Ectodermal cell (in vitro differentiated cells): ENCODE measurements around the gene L3MBTL4.
"Not testable (repeated sequence)": the region's sequence is repeated elsewhere in the genome, so short reads cannot be mapped to it uniquely, and the experiment has no call there.

ENCODE experiments used
- H3K27ac ChIP-seq: 2 replicates; pipeline ENCODE4 v1.7.0; 2013; ENCODE audit warnings: mild to moderate bottlenecking, low read depth, low read length; ENCODE audit not compliant: insufficient read depth, poor library complexity, severe bottlenecking
- H3K27me3 ChIP-seq: 2 replicates; pipeline ENCODE4 v1.7.0; 2013; ENCODE audit warnings: mild to moderate bottlenecking, low read length; ENCODE audit not compliant: insufficient read depth, control insufficient read depth, poor library complexity, severe bottlenecking
- H3K36me3 ChIP-seq: one replicate; pipeline ENCODE4 v1.7.0; 2013; ENCODE audit warnings: low read length; ENCODE audit not compliant: control insufficient read depth, insufficient read depth
- H3K4me1 ChIP-seq: one replicate; pipeline ENCODE4 v1.7.0; 2013; ENCODE audit warnings: low read length; ENCODE audit not compliant: control insufficient read depth, insufficient read depth
- H3K4me3 ChIP-seq: 2 replicates; pipeline ENCODE4 v1.7.0; 2013; ENCODE audit warnings: low read depth, low read length, control low read depth; ENCODE audit not compliant: insufficient read depth
- H3K9me3 ChIP-seq: 2 replicates; pipeline ENCODE4 v1.7.0; 2013; ENCODE audit warnings: mild to moderate bottlenecking, low read length, moderate library complexity; ENCODE audit not compliant: control insufficient read depth
- WGBS, 2 experiments: methylation state at CpG; one replicate each; pipeline ENCODE4 v1.1.7; 2013; ENCODE audit warnings: missing lambda C conversion rate in 2 of 2; 5-methylcytosine and 5-hydroxymethylcytosine counted together

The L3MBTL4 gene

DNA sequence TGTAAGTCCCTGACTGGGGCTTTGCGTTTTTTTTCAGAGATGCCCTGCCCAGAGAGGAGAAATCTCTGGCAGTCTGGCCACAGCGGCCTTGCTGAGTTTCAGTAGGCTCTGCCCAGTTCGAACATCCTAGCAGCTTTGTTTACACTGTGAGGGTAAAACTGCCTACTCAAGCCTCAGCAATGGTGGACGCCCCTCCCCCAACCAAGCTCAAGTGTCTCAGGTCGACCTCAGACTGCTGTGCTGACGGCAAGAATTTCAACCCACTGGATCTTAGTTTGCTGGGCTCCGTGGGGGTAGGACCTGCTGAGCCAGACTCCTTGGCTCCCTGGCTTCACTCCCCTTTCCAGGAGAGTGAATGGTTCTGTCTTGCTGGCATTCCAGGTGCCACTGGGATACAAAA lies 31.7 kb downstream of the L3MBTL4 start:
- WGBS, 2 experiments, result 35 to 39% methylated on average over 7 of the region's 7 CpGs
- Histone ChIP-seq H3K4me3 (no peak overlapping the region), H3K36me3 (no peaks in the 10 kb centered on the region), H3K27me3 (no peaks in the 10 kb centered on the region), H3K27ac (no peak overlapping the region), H3K4me1 (no peaks in the 10 kb centered on the region), H3K9me3 (no peaks in the 10 kb centered on the region)

DNA sequence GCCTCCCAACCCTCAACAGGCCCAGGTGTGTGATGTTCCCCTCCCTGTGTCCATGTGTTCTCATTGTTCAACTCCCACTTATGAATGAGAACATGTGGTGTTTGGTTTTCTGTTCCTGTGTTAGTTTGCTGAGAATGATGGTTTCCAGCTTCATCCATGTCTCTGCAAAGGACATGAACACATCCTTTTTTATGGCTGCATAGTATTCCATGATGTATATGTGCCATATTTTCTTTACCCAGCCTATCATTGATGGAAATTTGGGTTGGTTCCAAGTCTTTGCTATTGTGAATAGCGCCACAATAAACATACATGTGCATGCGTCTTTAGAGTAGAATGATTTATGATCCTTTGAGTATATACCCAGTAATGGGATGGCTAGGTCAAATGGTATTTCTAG lies 37.2 kb downstream of the L3MBTL4 start:
- H3K27me3 ChIP-seq, H3K27ac ChIP-seq, H3K36me3 ChIP-seq, H3K4me1 ChIP-seq, H3K9me3 ChIP-seq, H3K4me3 ChIP-seq: not testable (repeated sequence)
- WGBS, 2 experiments, result 91 to 100% methylated on average over 2 of the region's 2 CpGs

DNA sequence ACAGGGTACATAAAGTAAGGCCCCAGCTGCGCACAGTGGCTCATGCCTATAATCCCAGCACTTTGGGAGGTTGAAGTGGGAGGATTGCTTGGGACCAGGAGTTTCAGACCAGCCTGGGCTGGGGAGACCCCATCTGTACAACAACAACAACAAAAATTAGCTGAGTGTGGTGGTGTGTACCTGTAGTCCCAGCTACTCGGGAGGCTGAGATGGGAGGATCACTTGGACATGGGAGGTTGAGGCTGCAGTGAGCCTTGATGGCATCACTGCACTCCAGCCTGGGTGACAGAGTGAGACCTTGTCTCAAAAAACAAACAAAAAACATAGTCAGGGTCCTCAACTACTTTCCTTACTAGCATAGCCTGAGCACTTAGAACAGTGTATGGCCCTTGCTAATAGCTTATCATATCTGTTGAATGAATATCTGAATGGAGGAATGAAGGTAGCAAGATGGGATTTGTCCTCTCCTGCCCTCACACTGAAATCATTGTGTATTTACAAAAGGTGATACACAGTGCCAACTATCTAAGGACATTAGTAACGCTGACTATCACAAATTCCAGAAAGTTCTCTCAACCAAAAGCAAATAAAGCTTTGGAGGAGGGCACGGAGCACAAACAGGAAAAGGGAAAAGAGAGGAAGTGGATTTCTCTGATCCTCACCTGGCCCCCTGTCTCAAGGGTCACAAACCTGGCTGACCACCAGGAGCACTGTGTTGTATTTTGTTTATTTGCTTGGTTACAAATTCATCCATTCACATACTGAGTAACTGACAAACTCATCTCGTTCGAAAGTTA lies 38.1 kb downstream of the L3MBTL4 start:
- Histone ChIP-seq H3K4me3 (no peak overlapping the region), H3K9me3 (no peaks in the 10 kb centered on the region)
- 92 to 95% methylated on average over 4 to 5 of the region's 6 CpGs for WGBS, 2 experiments

DNA sequence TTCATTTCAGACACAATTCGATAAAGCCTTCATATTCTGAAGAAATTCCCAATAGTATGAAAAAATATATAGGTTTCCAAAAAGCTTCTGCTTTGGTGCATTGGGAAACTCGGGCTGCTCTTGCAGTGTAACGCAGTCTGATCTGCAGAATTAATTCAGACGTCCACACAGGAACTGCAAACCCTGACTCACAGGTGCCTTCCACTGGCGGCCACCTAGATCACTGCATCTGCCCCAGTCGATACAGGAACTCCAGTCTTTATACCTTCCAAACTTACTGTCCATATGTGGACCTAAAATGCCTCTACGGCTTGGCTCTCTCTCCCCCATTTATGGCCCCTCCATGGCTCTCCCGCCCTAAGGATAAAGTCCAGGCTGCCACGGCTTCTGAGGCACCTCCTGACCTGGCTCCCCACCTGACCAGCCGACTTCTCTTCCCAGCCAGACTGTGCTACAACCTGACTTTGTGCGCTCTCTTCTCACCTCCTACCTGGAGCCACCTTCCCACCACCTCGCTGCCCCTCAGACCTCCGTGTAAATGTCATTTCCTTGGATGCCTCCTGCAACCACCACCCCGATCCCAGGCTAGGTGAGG lies 39.7 kb downstream of the L3MBTL4 start:
- H3K4me1 ChIP-seq, result no peaks in the 10 kb centered on the region
- WGBS, 2 experiments, result 93 to 94% methylated on average over 13 to 14 of the region's 14 CpGs

More for the DNA sequence above, 38.1 kb downstream of the L3MBTL4 start:
- Histone ChIP-seq H3K27ac (no peak overlapping the region), H3K36me3 (no peaks in the 10 kb centered on the region), H3K27me3 (no peaks in the 10 kb centered on the region), H3K4me1 (no peaks in the 10 kb centered on the region)

DNA sequence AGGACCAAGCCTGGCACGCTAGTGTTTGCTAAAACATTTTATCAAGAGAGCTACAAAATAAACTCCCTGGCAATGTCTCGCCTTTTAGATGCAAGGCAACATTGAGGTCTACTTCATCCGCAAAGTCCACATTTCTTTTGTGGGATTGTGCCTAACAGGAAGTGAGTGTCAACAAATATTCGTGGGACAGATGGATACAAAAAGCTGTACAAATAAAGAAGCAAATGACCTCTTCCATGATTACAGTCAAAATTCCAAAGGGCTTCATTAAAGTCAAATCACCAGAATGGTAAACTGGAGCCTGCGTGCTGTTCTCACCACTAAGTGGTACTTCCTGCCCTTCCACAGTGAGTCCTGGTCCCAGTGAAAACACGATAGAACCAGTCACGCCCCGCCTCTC lies 40.4 kb downstream of the L3MBTL4 start:
- no peaks in the 10 kb centered on the region for H3K36me3 ChIP-seq
- 92% methylated on average over 8 of the region's 8 CpGs for WGBS, 2 experiments

More for the DNA sequence above, 39.7 kb downstream of the L3MBTL4 start:
- Histone ChIP-seq H3K27ac (no peak overlapping the region), H3K27me3 (no peaks in the 10 kb centered on the region), H3K4me3 (no peak overlapping the region), H3K9me3 (no peaks in the 10 kb centered on the region), H3K36me3 (no peaks in the 10 kb centered on the region)

DNA sequence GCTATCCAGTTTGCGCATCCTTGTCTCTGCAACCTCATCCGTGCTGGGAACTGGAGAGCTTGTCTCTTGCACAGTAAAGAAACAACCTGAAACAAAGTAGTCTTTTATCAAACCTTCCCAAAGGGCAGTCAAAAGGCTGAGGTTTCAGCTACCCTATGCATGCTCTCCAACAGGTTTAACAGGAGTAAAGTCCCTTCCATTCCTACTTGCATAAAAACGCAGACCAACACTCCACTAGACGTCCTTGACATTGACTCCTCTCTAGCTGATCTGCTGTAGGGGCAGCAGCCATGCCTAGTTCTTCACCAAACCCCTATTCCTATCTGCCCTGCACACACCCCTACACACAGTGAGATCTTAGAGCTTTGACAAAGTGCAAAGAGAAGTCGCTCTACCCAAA lies 41.5 kb downstream of the L3MBTL4 start:
- H3K9me3 ChIP-seq, result no peaks in the 10 kb centered on the region
- no peaks in the 10 kb centered on the region for H3K4me1 ChIP-seq
- no peaks in the 10 kb centered on the region for H3K36me3 ChIP-seq
- no peaks in the 10 kb centered on the region for H3K27me3 ChIP-seq
- no peak overlapping the region for H3K27ac ChIP-seq
- WGBS, 2 experiments, result 89 to 90% methylated on average over 5 of the region's 5 CpGs
- H3K4me3 ChIP-seq, result no peak overlapping the region

More for the DNA sequence above, 40.4 kb downstream of the L3MBTL4 start:
- Histone ChIP-seq H3K4me3 (no peak overlapping the region), H3K4me1 (no peaks in the 10 kb centered on the region), H3K27ac (no peak overlapping the region), H3K9me3 (no peaks in the 10 kb centered on the region), H3K27me3 (no peaks in the 10 kb centered on the region)

DNA sequence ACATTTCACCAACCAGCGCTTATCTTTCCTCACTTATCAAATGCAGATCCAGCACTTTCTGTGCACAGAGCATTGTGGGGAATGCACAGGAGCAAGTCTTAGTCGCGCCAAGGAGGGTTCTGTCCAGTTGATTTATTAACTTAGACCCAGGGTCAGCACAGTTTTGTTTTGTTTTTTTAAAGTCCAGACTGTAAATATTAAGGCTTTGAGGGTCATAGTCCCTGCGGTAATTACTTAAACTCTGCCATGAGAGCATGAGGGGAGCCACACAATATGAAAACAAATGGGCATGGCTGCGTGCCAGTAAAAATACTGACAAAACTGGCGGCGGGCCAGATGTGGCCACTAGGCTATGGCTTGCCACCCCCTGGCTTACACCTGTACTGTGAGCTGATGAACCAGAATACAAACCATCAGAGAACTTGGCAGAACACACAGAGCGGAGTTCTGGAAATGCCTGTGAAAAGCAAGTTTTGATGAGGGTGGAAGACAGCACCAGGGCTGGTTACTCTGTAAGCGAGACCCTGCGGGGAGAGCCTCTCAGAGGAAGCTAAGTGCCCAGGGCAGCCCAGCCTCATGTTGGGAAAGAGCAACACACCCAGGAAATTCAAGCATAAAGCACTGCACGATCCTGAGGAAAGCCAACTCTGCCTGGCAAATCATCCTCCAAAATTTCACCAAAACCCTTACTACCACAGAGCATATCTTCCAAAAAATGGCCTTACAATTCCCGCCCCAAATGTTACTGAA lies 43.6 kb downstream of the L3MBTL4 start:
- Histone ChIP-seq H3K27me3 (no peaks in the 10 kb centered on the region), H3K36me3 (no peaks in the 10 kb centered on the region), H3K9me3 (no peaks in the 10 kb centered on the region), H3K4me1 (peaks cover 5% of the 10 kb centered on the region), H3K4me3 (no peak overlapping the region), H3K27ac (no peak overlapping the region)
- 88 to 89% methylated on average over 12 of the region's 12 CpGs for WGBS, 2 experiments

DNA sequence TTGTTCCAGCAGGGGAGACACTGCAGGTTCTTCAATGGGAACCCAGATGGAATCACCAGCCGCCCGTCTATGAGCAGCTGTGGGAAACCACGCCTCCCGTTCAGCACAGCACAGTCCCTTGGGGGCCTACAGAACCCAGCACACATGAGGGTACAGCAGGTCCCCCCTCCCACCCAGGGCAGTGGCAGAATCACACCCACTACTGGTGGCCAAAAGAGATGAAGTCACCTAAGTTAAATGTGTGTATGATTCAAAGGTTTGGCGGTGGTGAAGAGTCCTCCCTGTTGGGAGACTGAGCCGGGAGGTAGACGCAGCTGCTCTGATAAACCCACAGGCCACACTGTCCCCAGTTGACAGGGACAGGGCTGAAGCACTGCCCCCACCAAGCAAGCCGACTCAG lies 44.3 kb downstream of the L3MBTL4 start:
- Histone ChIP-seq H3K9me3 (no peaks in the 10 kb centered on the region), H3K4me1 (peaks cover 5% of the 10 kb centered on the region), H3K4me3 (no peak overlapping the region), H3K36me3 (no peaks in the 10 kb centered on the region), H3K27me3 (no peaks in the 10 kb centered on the region), H3K27ac (no peak overlapping the region)
- 91 to 97% methylated on average over 8 of the region's 8 CpGs for WGBS, 2 experiments

DNA sequence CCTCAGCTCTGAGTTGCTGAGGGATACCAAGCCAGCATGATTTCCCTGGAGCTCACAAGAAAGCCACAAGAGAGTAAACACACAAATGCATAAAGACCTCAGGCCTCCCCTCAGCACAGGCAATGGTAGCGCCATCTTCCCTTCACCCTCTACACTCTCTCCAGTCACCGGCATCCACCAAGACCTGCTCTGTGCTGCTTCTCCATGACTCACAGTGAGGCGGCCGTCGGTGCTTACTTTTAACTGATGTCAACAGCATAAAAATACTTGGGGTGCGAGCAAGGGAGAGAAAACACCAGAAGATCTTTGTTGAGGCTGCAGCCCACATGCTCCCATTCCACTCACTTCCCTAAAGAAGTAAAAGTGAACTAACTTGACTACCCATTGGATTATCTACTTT lies 46.7 kb downstream of the L3MBTL4 start:
- H3K27ac ChIP-seq, result no peak overlapping the region
- no peaks in the 10 kb centered on the region for H3K27me3 ChIP-seq
- no peak overlapping the region for H3K4me3 ChIP-seq
- H3K36me3 ChIP-seq, result no peaks in the 10 kb centered on the region
- 88 to 95% methylated on average over 6 of the region's 6 CpGs for WGBS, 2 experiments
- peaks cover 5% of the 10 kb centered on the region for H3K4me1 ChIP-seq
- H3K9me3 ChIP-seq, result no peaks in the 10 kb centered on the region

DNA sequence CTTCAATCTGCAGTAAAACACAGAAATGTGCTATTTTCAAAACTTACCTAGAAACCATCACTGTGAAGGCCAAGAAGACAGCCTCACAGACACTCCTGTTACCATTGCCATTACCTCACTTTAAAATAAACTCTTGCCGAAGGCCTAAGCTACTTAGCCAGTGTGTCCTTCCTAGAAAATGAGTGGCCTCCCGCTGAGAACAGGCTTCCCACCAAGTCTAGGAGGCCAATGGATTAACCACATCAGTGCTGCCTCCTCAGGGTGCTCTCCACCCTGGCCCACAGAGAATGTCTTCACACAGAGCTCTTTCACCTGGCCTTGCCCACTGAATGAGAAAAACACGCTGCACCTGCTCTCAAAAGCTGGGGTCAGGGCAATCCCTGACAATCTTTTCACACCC lies 47.5 kb downstream of the L3MBTL4 start:
- Histone ChIP-seq H3K27ac (no peak overlapping the region), H3K4me3 (no peak overlapping the region), H3K27me3 (no peaks in the 10 kb centered on the region), H3K4me1 (peaks cover 5% of the 10 kb centered on the region), H3K9me3 (no peaks in the 10 kb centered on the region), H3K36me3 (no peaks in the 10 kb centered on the region)
- WGBS, 2 experiments, result 46 to 47% methylated on average over 3 of the region's 3 CpGs
